Mucosa of rectum (tissue), 2 donors: Measurements from ENCODE around the gene PSMA5.
"Not testable (repeated sequence)": the region's sequence is repeated elsewhere in the genome, so short reads cannot be mapped to it uniquely, and the experiment has no call there.

Experiments used
- H3K27ac ChIP-seq, 2 donors: one replicate each; pipeline ENCODE4 v1.7.0; 2013; ENCODE audit warnings: inconsistent platforms in 2 of 2, low read depth in 2 of 2, low read length in 2 of 2
- H3K27me3 ChIP-seq, 2 donors: one replicate each; pipeline ENCODE4 v1.7.0; 2013; ENCODE audit warnings: low read length in 2 of 2; ENCODE audit not compliant: control insufficient read depth in 2 of 2, insufficient read depth in 2 of 2
- H3K36me3 ChIP-seq, 2 donors: one replicate each; pipeline ENCODE4 v1.7.0; 2013; ENCODE audit warnings: low read length in 2 of 2; ENCODE audit not compliant: control insufficient read depth in 2 of 2, insufficient read depth in 2 of 2
- H3K4me1 ChIP-seq, 2 donors: one replicate each; pipeline ENCODE4 v1.7.0; 2013; ENCODE audit warnings: low read length in 2 of 2, mild to moderate bottlenecking in 1 of 2; ENCODE audit not compliant: control insufficient read depth in 2 of 2, insufficient read depth in 2 of 2
- H3K4me3 ChIP-seq, 2 donors: one replicate each; pipeline ENCODE4 v1.7.0; 2013; ENCODE audit warnings: low read length in 2 of 2
- H3K9ac ChIP-seq, 2 donors: one replicate each; pipeline ENCODE4 v1.7.0; 2013; ENCODE audit warnings: low read length in 2 of 2, low read depth in 1 of 2, mild to moderate bottlenecking in 1 of 2
- H3K9me3 ChIP-seq, 2 donors: one replicate each; pipeline ENCODE4 v1.7.0; 2013; ENCODE audit warnings: low read length in 2 of 2; ENCODE audit not compliant: control insufficient read depth in 2 of 2
- donor health status: healthy.
- donor health status: Normal muscosa, but diverticular disease.

PSMA5 gene

DNA sequence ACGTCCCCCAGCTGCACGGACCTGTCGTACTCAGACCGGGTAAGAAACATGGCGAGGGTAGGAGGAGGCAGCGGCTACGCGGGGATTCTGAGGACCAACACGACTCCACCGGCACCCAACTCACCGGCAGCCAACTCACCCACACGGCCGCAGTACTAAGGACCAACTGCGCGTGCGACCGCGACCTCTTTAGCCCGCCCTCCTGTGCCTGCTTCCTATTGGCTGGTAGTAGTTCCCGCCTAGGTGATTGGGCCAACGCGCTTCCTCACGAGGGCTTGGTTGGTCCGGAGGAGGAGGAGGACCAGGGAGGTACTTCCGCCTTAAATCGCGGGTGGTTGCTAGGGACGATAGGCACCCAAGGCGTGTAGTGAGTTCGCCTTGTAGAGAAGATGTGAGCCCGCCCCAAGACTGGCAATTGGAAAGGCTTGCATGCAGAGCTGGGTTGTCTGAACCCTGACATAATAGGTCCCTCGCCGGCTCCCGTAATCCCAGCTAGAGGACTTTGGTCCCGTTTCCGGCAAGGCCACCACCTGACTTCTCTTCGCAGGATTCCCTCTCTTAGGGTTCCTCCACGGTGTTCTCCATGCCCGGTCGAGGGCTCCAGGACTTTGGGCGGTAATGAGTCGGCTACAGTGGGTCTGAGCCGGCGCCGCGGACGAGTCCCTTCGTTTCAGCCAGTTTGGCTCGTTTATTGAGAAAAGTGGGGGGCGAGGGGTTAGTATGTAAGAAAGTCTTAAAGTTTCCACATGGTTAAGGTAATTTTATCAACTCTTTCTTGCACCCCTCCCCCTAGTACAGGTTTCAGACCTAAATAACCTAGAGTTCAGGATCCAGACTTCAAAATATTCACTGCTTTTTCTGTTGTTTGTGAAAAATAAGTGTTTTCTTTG lies at the start of gene PSMA5:
TSS of gene PSMA5 (minus strand) at position 168 of the 890 bp plus-strand sequence. CDS start at position 50, 118 bp downstream.
- H3K9ac ChIP-seq, result peak within 1 kb of the TSS; percentile 77 to 87
- H3K27me3 ChIP-seq, result no peaks in the 10 kb centered on the region
- H3K4me1 ChIP-seq, result peaks cover 6 to 20% of the 10 kb centered on the region in 2 donors
- H3K36me3 ChIP-seq, result no peaks in the 10 kb centered on the region
- H3K4me3 ChIP-seq, result peak within 1 kb of the TSS; percentile 94 to 98
- no peaks in the 10 kb centered on the region for H3K9me3 ChIP-seq
- peak within 1 kb of the TSS; percentile 88 to 92 for H3K27ac ChIP-seq

DNA sequence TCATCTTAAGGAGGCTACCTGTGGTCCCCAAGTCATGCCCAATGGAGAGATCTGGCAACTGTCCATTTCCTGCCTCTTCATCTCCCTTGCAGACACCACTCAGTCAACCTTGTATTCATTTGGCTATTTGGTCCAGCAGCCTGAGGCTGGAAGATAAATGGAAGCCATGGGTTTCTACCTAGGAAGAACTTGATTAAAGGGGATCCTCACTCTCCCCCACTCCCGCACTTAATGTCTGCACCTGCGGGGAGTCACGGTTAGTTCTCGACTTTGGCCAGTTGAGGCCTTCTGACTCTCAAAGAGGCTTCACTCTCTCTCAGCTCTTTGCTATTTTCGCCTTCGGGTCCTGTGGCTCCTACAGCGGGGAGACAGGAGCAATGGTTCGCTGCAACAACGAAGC lies 49.0 kb upstream of the PSMA5 start:
- no peaks in the 10 kb centered on the region for H3K36me3 ChIP-seq
- H3K9ac ChIP-seq, result no peak overlapping the region
- no peaks in the 10 kb centered on the region for H3K4me1 ChIP-seq
- H3K27ac ChIP-seq, result no peak overlapping the region
- H3K27me3 ChIP-seq, result peaks cover 7% of the 10 kb centered on the region in 2 donors
- no peaks in the 10 kb centered on the region for H3K9me3 ChIP-seq
- H3K4me3 ChIP-seq, result no peak overlapping the region

DNA sequence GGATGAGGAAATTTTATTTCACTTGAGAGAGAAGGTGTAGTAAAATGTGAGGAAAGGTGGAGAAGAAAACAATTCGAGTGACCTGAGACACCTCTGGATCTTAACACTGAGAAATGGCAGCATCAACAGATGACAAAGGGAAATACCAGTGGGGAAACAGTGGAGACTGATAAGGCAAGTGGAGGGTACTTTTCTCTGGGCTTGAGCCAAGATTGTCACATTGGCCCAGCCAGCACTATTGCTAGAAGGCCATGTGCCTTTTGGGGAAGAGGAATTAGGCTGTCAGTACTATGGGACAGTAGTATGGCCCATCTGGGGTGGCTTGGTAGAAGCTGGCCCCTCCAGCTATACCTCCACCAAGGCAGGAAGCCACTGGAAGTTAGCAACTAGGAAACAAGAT lies 48.4 kb upstream of the PSMA5 start:
- peaks cover 12% of the 10 kb centered on the region in 2 donors for H3K27me3 ChIP-seq
- H3K27ac ChIP-seq, result no peak overlapping the region
- H3K4me3 ChIP-seq, result no peak overlapping the region
- no peaks in the 10 kb centered on the region for H3K4me1 ChIP-seq
- H3K9ac ChIP-seq, result no peak overlapping the region
- H3K36me3 ChIP-seq, result no peaks in the 10 kb centered on the region
- H3K9me3 ChIP-seq, result no peaks in the 10 kb centered on the region

DNA sequence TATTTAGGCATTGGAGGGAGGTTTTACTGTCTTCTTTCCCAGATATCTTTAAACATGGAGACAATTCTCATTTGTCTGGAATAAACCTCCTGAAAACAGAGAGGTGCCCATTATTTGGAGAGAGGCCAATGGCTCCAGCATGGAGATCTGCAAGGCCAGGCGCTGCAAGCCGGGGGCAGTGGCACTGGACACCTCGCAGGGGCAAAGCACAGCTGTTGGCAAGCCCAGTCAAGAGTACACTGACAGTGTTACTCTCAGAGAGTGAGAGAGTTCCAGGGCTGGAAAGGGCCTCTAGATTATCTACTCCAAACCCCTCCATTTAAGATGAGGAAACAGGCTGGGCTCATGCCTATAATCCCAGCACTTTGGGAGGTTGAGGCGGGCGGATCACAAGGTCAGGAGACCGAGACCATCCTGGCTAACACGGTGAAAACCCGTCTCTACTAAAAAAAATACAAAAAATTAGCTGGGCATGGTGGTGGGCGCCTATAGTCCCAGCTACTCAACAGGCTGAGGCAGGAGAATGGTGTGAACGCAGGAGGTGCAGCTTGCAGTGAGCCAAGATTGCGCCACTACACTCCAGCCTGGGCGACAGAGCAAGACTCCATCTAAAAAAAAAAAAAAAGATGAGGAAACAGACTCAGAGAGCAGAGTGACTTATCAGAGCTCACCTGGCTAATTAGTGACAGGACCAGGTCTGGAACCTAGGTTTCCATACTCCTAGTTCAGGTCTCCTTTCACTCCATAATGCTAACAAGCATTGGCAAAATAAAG lies 47.2 kb upstream of the PSMA5 start:
- not testable (repeated sequence) for H3K27ac ChIP-seq, H3K36me3 ChIP-seq, H3K9ac ChIP-seq, H3K4me1 ChIP-seq, H3K9me3 ChIP-seq, H3K4me3 ChIP-seq
- peaks cover 16 to 19% of the 10 kb centered on the region in 2 donors for H3K27me3 ChIP-seq

DNA sequence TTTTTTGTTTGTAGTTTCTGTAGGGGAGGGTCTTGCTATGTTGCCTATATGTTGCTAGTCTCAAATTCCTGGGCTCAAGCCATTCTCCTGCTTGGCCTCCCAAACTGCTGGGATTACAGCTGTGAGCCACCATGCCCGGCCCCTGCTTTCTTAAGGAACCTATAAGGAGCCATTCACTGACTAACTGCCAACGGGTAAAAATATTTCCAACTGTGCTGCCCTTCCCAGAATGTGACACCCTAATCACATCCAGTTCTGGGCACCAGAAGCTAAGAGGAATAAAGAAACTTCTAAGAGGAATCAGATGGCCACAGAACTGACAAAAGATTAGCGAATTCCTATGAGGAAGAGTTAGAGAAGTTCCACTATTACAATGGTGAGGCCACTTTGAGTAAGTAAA lies 46.5 kb upstream of the PSMA5 start:
- Histone ChIP-seq H3K27me3 (peaks cover 23 to 24% of the 10 kb centered on the region in 2 donors), H3K27ac (no peak overlapping the region), H3K9ac (no peak overlapping the region), H3K4me3 (no peak overlapping the region), H3K9me3 (no peaks in the 10 kb centered on the region), H3K4me1 (no peaks in the 10 kb centered on the region), H3K36me3 (no peaks in the 10 kb centered on the region)

DNA sequence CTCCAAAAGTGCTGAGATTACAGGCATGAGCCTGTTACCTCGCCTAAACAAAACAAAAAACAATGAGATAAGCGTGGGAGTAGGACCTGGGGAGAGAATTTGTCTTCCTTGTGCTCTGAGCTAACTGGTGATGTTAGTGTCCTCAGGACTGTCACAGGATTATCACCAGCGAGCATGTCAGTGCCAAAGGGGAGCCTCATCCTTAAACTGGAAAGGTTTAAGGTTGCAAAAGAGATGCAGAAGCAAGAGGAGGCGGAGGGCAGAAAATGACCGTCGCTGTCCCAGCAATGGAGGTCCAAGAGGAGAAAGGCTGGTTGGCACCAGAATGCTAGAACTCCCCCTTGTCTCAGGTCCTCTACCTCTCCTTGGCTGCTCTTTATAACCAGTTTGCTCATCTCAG lies 44.0 kb upstream of the PSMA5 start:
- H3K4me1 ChIP-seq, result peaks cover 2 to 5% of the 10 kb centered on the region in 2 donors
- H3K36me3 ChIP-seq, result no peaks in the 10 kb centered on the region
- H3K27me3 ChIP-seq, result peaks cover 30 to 39% of the 10 kb centered on the region in 2 donors

DNA sequence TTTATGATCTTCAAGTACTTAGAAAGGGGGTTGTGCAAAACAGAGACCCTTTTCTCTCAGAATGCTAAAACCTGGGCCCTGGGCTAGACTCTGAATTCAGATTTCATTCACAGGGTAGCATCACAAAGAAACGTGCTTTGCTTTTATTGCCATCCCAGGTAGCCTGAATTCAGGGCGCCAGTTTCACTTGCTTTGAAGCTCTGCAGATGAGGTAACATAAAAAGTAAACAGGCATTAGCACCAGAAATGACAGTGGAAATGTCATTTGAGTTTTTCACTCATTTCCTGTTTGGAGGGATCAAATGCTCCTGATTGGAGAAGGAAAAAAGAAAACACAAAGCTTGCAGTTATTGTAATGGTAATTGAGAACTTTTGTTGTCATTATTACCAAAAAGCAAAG lies 42.7 kb upstream of the PSMA5 start:
- Histone ChIP-seq H3K9me3 (no peaks in the 10 kb centered on the region), H3K27ac (no peak overlapping the region), H3K4me1 (peaks cover 2 to 5% of the 10 kb centered on the region in 2 donors), H3K27me3 (peaks cover 38 to 49% of the 10 kb centered on the region in 2 donors), H3K4me3 (no peak overlapping the region), H3K9ac (no peak overlapping the region), H3K36me3 (no peaks in the 10 kb centered on the region)

More for the DNA sequence above, 44.0 kb upstream of the PSMA5 start:
- H3K9ac ChIP-seq, result no peak overlapping the region
- H3K4me3 ChIP-seq, result no peak overlapping the region
- no peak overlapping the region for H3K27ac ChIP-seq
- no peaks in the 10 kb centered on the region for H3K9me3 ChIP-seq

DNA sequence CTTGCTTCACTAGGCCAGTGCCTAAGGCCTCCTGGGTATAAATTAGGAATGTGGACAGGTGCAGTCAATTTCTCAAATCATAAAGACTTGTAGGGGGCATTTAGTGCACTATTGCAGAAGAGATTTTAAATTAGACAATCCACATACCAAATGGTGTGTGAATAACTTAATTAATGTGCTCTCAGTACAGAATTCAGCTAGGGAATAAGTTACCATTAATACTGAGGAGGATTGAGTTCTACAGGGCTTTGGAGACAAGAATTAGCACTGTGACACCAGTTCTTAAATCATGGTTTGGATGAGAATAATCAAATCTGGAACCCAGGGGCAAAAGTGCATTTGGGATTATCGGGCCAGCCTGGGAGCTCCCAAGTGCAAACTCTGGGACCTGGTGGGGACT lies 41.8 kb upstream of the PSMA5 start:
- Histone ChIP-seq H3K4me3 (no peak overlapping the region), H3K27me3 (peaks cover 35 to 50% of the 10 kb centered on the region in 2 donors), H3K9me3 (no peaks in the 10 kb centered on the region), H3K27ac (no peak overlapping the region), H3K36me3 (no peaks in the 10 kb centered on the region), H3K4me1 (peaks cover 2 to 5% of the 10 kb centered on the region in 2 donors), H3K9ac (no peak overlapping the region)

DNA sequence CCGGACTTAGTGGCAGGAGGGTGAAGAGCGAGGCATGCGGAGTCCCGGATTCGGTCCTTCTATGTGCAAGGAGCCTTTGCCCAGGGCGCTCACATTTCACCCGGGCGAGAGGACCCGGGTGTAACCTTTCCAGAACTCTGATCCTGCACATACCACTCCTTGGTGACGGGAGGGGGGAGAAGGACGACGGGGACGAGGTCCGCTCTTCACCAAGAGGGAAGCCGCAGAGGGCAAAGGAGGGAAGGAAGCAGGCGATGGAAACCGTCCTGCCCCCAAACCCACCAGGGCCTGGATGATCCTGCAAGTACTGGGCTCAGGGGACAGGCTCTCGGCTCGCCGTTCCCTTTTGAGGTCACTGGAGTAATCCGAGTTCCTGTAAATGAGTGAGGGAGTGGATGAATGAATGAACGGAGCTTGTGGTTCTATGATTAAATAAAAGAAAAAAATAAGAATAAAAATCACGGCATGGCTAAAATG lies 41.1 kb upstream of the PSMA5 start:
- Histone ChIP-seq H3K27ac (no peak overlapping the region), H3K4me1 (peaks cover 2 to 5% of the 10 kb centered on the region in 2 donors), H3K36me3 (no peaks in the 10 kb centered on the region), H3K9me3 (no peaks in the 10 kb centered on the region), H3K27me3 (peaks cover 37 to 50% of the 10 kb centered on the region in 2 donors), H3K4me3 (no peak overlapping the region), H3K9ac (no peak overlapping the region)
